ENCODE measurements around the gene NELL1.

Gene NELL1

GRCh38 chr11:21476588-21476987, 807.2 kb downstream of the NELL1 start:
- TF ChIP-seq EZH2 (IDR thresholded peaks at IDR 0.05; ENCODE audit: borderline replicate concordance, low read depth, low read length, severe bottlenecking) (no peak), CTCF (IDR thresholded peaks at IDR 0.05; ENCODE audit: borderline replicate concordance, extremely low read depth, low read length, poor library complexity, severe bottlenecking) (no peak)
- no peak for ATAC-seq (ENCODE audit: insufficient read depth, low read depth)

GRCh38 chr11:21480240-21480639, 810.9 kb downstream of the NELL1 start:
- Histone ChIP-seq H3K9me3 (ENCODE audit: insufficient read depth, low read length, severe bottlenecking) (no peaks in the 10 kb centered on the region), H4K20me1 (ENCODE audit: insufficient read depth, low read length) (no peaks in the 10 kb centered on the region), H3K4me3 (ENCODE audit: low read depth in 1 of 2, low read length in 2 of 2) (no peak overlapping the region), H2AFZ (ENCODE audit: low read depth, low read length) (no peak overlapping the region), H3K27me3 (ENCODE audit: insufficient read depth, low read length, poor library complexity) (no peaks in the 10 kb centered on the region), H3K36me3 (ENCODE audit: insufficient read depth, low read length) (no peaks in the 10 kb centered on the region), H3K4me2 (ENCODE audit: insufficient read depth, low read length) (no peak overlapping the region), H3K4me1 (ENCODE audit: insufficient read depth, low read length) (no peaks in the 10 kb centered on the region), H3K27ac (ENCODE audit: low read length) (no peak overlapping the region), H3K79me2 (ENCODE audit: insufficient read depth, low read length) (no peaks in the 10 kb centered on the region), H3K9ac (ENCODE audit: low read depth, low read length) (no peak overlapping the region)
- TF ChIP-seq CTCF (IDR thresholded peaks at IDR 0.05; ENCODE audit: borderline replicate concordance, extremely low read depth, low read length, poor library complexity, severe bottlenecking) (no peak), EZH2 (IDR thresholded peaks at IDR 0.05; ENCODE audit: borderline replicate concordance, low read depth, low read length, severe bottlenecking) (no peak)
- no peak for DNase-seq
- ATAC-seq (ENCODE audit: insufficient read depth, low read depth), result no peak

More at GRCh38 chr11:21476588-21476987, 807.2 kb downstream of the NELL1 start:
- Histone ChIP-seq H2AFZ (ENCODE audit: low read depth, low read length) (no peak overlapping the region), H4K20me1 (ENCODE audit: insufficient read depth, low read length) (no peaks in the 10 kb centered on the region), H3K79me2 (ENCODE audit: insufficient read depth, low read length) (no peaks in the 10 kb centered on the region), H3K27ac (ENCODE audit: low read length) (no peak overlapping the region), H3K4me1 (ENCODE audit: insufficient read depth, low read length) (no peaks in the 10 kb centered on the region), H3K4me3 (ENCODE audit: low read depth in 1 of 2, low read length in 2 of 2) (no peak overlapping the region), H3K9ac (ENCODE audit: low read depth, low read length) (no peak overlapping the region), H3K9me3 (ENCODE audit: insufficient read depth, low read length, severe bottlenecking) (no peaks in the 10 kb centered on the region), H3K4me2 (ENCODE audit: insufficient read depth, low read length) (no peak overlapping the region), H3K27me3 (ENCODE audit: insufficient read depth, low read length, poor library complexity) (no peaks in the 10 kb centered on the region), H3K36me3 (ENCODE audit: insufficient read depth, low read length) (no peaks in the 10 kb centered on the region)
- DNase-seq, result no peak

GRCh38 chr11:21481255-21481654, 811.9 kb downstream of the NELL1 start:
- Histone ChIP-seq H2AFZ (ENCODE audit: low read depth, low read length) (no peak overlapping the region), H3K4me3 (ENCODE audit: low read depth in 1 of 2, low read length in 2 of 2) (no peak overlapping the region)
- TF ChIP-seq EZH2 (IDR thresholded peaks at IDR 0.05; ENCODE audit: borderline replicate concordance, low read depth, low read length, severe bottlenecking) (no peak), CTCF (IDR thresholded peaks at IDR 0.05; ENCODE audit: borderline replicate concordance, extremely low read depth, low read length, poor library complexity, severe bottlenecking) (no peak)

GRCh38 chr11:21484039-21484438, 814.7 kb downstream of the NELL1 start:
- Histone ChIP-seq H3K4me1 (ENCODE audit: insufficient read depth, low read length) (peaks cover 8% of the 10 kb centered on the region), H3K9me3 (ENCODE audit: insufficient read depth, low read length, severe bottlenecking) (no peaks in the 10 kb centered on the region), H3K79me2 (ENCODE audit: insufficient read depth, low read length) (no peaks in the 10 kb centered on the region), H3K4me3 (ENCODE audit: low read depth in 1 of 2, low read length in 2 of 2) (no peak overlapping the region), H3K9ac (ENCODE audit: low read depth, low read length) (no peak overlapping the region), H3K27me3 (ENCODE audit: insufficient read depth, low read length, poor library complexity) (no peaks in the 10 kb centered on the region), H4K20me1 (ENCODE audit: insufficient read depth, low read length) (no peaks in the 10 kb centered on the region), H3K4me2 (ENCODE audit: insufficient read depth, low read length) (no peak overlapping the region), H3K36me3 (ENCODE audit: insufficient read depth, low read length) (no peaks in the 10 kb centered on the region), H3K27ac (ENCODE audit: low read length) (no peak overlapping the region), H2AFZ (ENCODE audit: low read depth, low read length) (no peak overlapping the region)
- TF ChIP-seq CTCF (IDR thresholded peaks at IDR 0.05; ENCODE audit: borderline replicate concordance, extremely low read depth, low read length, poor library complexity, severe bottlenecking), result no peak
- no peak for TF ChIP-seq EZH2 (IDR thresholded peaks at IDR 0.05; ENCODE audit: borderline replicate concordance, low read depth, low read length, severe bottlenecking)
- ATAC-seq (ENCODE audit: insufficient read depth, low read depth) (no peak), DNase-seq (no peak)

More at GRCh38 chr11:21481255-21481654, 811.9 kb downstream of the NELL1 start:
- Histone ChIP-seq H3K36me3 (ENCODE audit: insufficient read depth, low read length) (no peaks in the 10 kb centered on the region), H3K9me3 (ENCODE audit: insufficient read depth, low read length, severe bottlenecking) (no peaks in the 10 kb centered on the region), H3K79me2 (ENCODE audit: insufficient read depth, low read length) (no peaks in the 10 kb centered on the region), H3K4me1 (ENCODE audit: insufficient read depth, low read length) (no peaks in the 10 kb centered on the region), H3K27ac (ENCODE audit: low read length) (no peak overlapping the region), H3K4me2 (ENCODE audit: insufficient read depth, low read length) (no peak overlapping the region), H3K27me3 (ENCODE audit: insufficient read depth, low read length, poor library complexity) (no peaks in the 10 kb centered on the region), H4K20me1 (ENCODE audit: insufficient read depth, low read length) (no peaks in the 10 kb centered on the region), H3K9ac (ENCODE audit: low read depth, low read length) (no peak overlapping the region)
- DNase-seq, result no peak
- no peak for ATAC-seq (ENCODE audit: insufficient read depth, low read depth)
